HG02623 (cell line): Measurements from ENCODE around the gene ZNF213.
A peak's percentile ranks its signal among the peaks of the same experiment; 100 is the strongest.

Source experiments
- ATAC-seq: cut with Tn5 transposase; IDR thresholded peaks from one replicate; pipeline ENCODE4 v1.9.1; 2021; ENCODE audit warnings: moderate library complexity; ENCODE audit not compliant: unreplicated experiment

The ZNF213 gene

DNA sequence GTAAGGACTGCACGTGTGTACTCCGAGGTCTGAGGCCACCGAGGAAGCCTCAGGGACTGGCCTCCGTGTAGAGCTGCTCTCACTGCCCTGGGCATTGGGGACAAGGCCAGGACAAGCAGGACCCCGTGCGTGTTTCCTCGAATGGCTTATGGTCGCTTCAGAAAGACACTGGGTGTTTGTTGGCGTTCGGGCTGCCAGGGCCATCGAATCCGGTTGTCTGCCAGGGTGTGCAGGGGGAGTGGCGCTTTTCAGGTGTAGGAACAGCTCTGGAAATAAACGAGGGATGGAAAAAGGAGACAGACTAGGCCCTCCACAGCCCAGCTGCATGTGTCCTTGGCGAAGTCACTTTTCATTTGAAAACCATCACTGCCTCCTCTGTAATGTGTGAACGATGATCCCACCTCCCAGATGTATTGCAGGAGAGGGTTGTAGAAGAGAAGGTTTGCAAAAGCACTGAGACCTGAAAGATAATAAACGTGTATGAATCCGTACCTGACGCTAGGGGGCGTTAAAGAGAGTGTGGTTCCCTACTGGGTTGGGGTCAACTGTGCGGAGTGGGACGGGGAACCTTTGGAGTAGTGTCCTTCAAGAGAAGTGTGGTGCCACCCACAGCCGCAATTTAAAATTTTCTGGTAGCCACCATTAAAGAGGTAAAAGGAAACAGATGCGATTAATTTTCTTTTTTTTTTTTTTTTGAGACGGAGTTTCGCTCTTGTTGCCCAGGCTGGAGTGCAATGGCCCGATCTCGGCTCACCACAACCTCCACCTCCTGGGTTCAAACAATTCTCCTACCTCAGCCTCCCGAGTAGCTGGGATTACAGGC lies 33.6 kb upstream of the ZNF213 start:
- ATAC-seq, result no peak

GRCh38 chr16:3101841-3102470 lies 32.9 kb upstream of the ZNF213 start:
- ATAC-seq, result no peak

- peak; percentile 75 for ATAC-seq
Measured at GRCh38 chr16:3106205-3106928, 28.5 kb upstream of the ZNF213 start.

GRCh38 chr16:3112058-3112880 lies 22.6 kb upstream of the ZNF213 start, which contains the start of gene ZNF205:
ZNF205 (plus strand) TSS chr16:3112586; CDS start chr16:3113431, 845 bp downstream.
- ATAC-seq, result no peak

- ATAC-seq, result no peak
Measured at GRCh38 chr16:3112881-3113574, 21.8 kb upstream of the ZNF213 start.

- no peak for ATAC-seq
Measured at GRCh38 chr16:3113765-3114479, 20.9 kb upstream of the ZNF213 start.

DNA sequence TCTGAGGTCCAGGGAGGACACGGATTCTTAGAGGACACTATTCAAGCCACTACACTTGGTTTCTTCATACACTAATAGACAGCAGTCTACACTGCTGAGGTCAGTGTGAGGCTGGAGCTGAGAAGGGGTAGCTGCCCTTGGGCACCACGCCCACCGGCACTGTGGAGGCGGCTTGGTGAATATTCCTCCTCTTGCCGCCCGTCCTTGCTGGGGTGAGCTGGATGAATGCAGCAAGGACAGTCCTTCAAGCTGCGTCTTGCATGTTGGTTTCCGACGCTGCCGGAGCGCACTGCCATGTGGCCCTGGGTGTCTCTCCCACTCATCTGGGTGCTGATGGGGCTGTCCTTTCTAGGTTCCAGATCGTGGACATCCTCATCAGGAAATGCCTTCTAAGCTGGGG lies 19.8 kb upstream of the ZNF213 start:
- ATAC-seq, result no peak

GRCh38 chr16:3115561-3115960 lies 19.3 kb upstream of the ZNF213 start:
- no peak for ATAC-seq

- no peak for ATAC-seq
Measured at GRCh38 chr16:3118204-3118790, 16.5 kb upstream of the ZNF213 start.

- ATAC-seq, result no peak
Measured at GRCh38 chr16:3118846-3119245, 16.0 kb upstream of the ZNF213 start.

DNA sequence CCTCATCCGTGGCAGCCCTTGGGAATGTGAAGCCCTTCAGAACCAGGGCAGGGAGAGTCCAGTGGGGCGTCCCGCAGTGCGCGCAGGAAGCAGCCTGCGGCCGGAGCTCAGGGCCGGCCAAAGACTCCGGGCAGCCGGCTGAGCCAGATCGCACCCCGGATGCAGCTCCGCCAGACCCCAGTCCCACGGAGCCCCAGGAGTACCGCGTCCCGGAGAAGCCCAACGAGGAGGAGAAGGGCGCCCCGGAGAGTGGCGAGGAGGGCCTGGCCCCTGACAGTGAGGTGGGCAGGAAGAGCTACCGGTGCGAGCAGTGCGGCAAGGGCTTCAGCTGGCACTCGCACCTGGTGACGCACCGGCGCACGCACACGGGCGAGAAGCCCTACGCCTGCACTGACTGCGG lies 15.5 kb upstream of the ZNF213 start:
- ATAC-seq, result no peak

- no peak for ATAC-seq
Measured at GRCh38 chr16:3119701-3120408, 15.0 kb upstream of the ZNF213 start.

DNA sequence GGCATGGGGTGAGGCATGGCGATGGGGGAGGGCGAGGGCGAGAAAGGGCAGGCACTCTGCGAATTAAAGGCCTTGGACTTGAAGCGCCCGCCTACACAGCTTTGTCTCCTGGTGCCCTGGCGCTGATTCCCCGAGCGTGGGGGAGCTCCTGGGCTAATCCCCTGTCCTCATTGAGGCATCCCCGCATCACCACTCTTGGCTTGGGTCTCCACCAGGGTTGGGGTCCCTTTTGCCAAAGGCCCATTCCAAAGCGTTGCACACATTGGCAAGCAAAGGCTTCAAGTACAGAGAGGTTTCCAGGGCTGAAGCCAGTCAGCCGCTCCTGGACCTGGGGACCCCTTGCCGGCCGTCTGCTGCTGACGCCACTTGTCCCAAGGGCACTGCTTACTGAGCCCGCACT lies 14.4 kb upstream of the ZNF213 start:
- ATAC-seq, result no peak

DNA sequence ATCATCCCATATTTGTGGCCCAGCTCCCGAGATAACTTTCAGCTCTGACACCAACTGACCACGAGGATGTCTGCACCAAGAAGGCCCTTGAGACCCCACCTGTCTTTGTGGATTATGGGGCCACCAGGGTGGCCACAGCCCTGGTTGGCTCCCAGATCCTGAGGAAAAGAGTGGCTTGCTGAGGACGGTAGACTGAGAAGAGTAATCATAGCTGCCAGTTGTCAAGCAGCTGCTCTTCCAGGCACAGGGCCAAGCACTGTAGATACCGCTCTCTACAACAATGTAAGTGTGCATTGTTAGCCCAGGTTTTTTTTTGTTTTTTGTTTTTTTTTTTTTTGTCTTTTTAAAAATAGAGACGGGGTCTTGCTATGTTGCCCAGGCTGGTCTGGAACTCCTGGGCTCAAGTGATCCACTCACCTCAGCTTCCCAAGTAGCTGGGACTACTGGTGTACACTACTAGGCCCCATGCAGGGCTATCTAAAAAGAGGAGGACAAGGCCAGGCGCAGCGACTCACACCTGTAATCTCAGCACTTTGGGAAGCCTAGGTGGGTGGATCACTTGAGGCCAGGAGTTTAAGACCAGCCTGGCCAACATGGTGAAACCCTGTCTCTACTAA lies 12.9 kb upstream of the ZNF213 start:
- ATAC-seq, result no peak

DNA sequence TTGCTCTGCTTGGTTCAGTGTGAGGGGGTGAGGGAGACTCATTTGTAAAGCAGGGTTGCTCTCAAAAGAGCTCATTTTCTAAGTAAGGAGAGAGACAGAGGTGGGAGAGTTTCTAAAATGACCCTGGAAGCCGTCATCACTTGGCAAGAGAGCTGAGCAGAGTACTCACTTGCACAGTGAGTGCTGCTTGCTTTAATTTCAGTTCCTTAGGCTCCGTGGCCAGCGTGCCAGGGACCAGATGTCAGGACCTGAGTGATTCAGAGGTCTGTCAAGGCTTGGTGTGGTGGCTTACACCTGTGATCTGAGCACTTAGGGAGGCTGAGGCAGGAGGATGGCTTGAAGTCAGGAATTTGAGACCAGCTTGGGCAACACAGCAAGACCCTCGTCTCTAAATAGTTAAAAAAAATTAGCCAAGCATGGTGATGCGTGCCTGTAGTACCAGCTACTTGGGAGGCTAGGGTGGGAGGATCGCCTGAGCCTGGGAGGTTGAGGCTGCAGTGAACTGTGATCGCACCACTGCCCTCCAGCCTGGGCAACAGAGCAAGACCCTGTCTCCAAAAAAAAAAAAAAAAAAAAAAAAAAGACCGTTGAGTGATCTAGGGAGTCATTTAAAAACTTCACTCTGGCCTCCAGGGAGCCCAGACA lies 11.8 kb upstream of the ZNF213 start:
- no peak for ATAC-seq

DNA sequence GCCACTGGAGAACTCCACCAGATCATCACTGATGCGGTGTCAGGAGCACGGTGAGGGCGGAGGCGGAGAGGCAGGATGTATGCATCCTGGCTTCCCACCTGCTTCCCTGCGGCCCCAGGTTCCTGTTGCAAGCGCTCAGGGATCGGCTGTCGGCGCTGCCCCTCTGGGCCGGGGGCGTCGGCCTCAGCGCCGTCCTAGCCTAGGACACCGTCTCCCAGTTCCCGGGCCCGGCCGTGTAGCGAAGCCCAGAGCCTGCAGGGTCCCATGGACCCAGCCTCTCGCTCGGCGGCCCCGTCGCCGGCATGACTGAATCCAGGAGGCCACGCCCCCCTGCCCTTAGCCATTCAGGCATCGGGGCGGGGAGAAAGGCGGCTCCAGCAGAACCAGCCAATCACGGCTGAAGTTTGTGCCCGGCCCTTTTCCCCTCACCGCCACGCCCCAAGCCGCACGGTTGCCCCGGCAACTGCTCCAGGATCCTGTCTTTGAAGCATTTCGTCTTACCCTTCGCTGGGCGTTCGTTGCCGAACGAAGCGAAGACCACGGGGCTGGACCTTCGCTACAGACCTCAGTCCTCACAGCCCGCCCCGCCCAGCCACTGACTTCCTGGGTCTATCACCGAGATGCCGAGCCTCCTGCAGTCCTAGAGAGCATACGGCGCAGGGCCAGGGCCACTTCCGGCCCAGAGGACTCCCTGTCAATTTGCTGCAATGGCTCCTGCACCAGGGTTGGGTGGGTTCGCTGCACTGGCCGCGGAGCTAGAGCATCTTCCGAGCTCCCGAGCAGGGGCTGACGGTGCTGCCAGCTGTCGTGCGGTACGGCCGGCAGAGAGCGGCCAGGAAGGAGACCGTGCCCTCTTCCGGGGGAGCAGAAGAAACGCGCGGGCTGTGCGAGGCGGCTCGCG lies 10.6 kb upstream of the ZNF213 start:
- ATAC-seq, result peak; percentile 80

DNA sequence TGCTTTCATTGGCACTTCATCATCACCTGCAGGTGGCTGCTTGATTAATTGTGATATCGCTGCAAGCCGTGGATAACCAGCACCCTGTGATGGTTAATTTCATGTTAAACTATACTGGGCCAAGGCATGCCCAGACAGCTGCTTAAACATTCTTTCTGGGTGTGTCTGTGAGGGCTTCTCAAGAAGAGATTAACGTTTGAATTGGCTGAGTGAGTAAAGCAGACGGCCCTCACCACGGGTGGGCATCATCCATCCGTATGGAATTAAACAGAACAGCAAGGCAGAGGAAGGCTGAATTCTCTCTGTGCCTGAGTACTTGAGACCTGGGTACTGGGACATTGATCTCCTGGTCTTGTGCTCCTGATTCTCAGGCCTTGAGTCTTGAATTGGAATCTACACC lies 7.1 kb upstream of the ZNF213 start:
- ATAC-seq, result no peak
